NCI-H1417 treated with DMSO at 0.1 percent for 48 hours (cell line): ENCODE measurements around the gene TMEM156.
"Not testable (repeated sequence)": the region's sequence is repeated elsewhere in the genome, so short reads cannot be mapped to it uniquely, and the experiment has no call there.

Experiments used
- DNase-seq: peaks from one replicate; lab custom pipeline; 2025; lab: John Stamatoyannopoulos, UW

TMEM156 gene

GRCh38 chr4:38957261-38957815, 74.9 kb downstream of the TMEM156 start:
- no peak for DNase-seq

- DNase-seq, result no peak
These were observed 76.3 kb downstream of the TMEM156 start for GRCh38 chr4:38955957-38956356.

- no peak for DNase-seq
These were observed 77.5 kb downstream of the TMEM156 start for GRCh38 chr4:38954727-38955126.

GRCh38 chr4:38952017-38952416, 80.2 kb downstream of the TMEM156 start:
- DNase-seq, result no peak

GRCh38 chr4:38951598-38951997, 80.6 kb downstream of the TMEM156 start:
- no peak for DNase-seq

- no peak for DNase-seq
These were observed 81.5 kb downstream of the TMEM156 start for GRCh38 chr4:38950734-38951133.

- DNase-seq, result no peak
These were observed 82.0 kb downstream of the TMEM156 start for GRCh38 chr4:38950159-38950558.

- DNase-seq, result no peak
These were observed 82.7 kb downstream of the TMEM156 start for GRCh38 chr4:38949411-38950051.

GRCh38 chr4:38948551-38948950, 83.7 kb downstream of the TMEM156 start:
- DNase-seq, result no peak

- DNase-seq, result no peak
These were observed 85.3 kb downstream of the TMEM156 start for GRCh38 chr4:38946919-38947318.

GRCh38 chr4:38944440-38944839, 87.8 kb downstream of the TMEM156 start:
- DNase-seq, result no peak

- DNase-seq, result no peak
These were observed 88.9 kb downstream of the TMEM156 start for GRCh38 chr4:38943343-38943742.

- DNase-seq, result not testable (repeated sequence)
These were observed 90.3 kb downstream of the TMEM156 start for GRCh38 chr4:38941906-38942305.

- DNase-seq, result no peak
These were observed 91.7 kb downstream of the TMEM156 start for GRCh38 chr4:38940476-38940875.

- no peak for DNase-seq
These were observed 93.0 kb downstream of the TMEM156 start for GRCh38 chr4:38939165-38939564.

GRCh38 chr4:38935391-38936073, 96.7 kb downstream of the TMEM156 start:
- DNase-seq, result no peak

GRCh38 chr4:38931125-38931524, 101.1 kb downstream of the TMEM156 start:
- DNase-seq, result no peak

- no peak for DNase-seq
These were observed 101.5 kb downstream of the TMEM156 start for GRCh38 chr4:38930707-38931106.

GRCh38 chr4:38930204-38930603, 102.0 kb downstream of the TMEM156 start:
- DNase-seq, result no peak

GRCh38 chr4:38928974-38929373, 103.2 kb downstream of the TMEM156 start:
- no peak for DNase-seq

- no peak for DNase-seq
These were observed 103.6 kb downstream of the TMEM156 start for GRCh38 chr4:38928568-38928967.

- no peak for DNase-seq
These were observed 105.3 kb downstream of the TMEM156 start for GRCh38 chr4:38926896-38927295.
